GM12864 (cell line): ENCODE results near the gene SHB.

Experiments
- DNase-seq: peaks from one replicate; pipeline ENCODE4 v3.0.0-alpha.2; 2011; ENCODE audit warnings: low read depth
- H3K4me3 ChIP-seq: 2 replicates; pipeline ENCODE4 v1.5.1; 2011; ENCODE audit warnings: mild to moderate bottlenecking, low read depth, low read length, control low read depth
- TF ChIP-seq, protein P1 (sequence below): IDR thresholded peaks from 2 replicates; pipeline ENCODE4 v1.5.1; 2011; ENCODE audit warnings: low read depth, mild to moderate bottlenecking, moderate library complexity, low read length, control low read depth, inconsistent platforms; ENCODE audit errors: missing control alignments

Gene SHB

DNA sequence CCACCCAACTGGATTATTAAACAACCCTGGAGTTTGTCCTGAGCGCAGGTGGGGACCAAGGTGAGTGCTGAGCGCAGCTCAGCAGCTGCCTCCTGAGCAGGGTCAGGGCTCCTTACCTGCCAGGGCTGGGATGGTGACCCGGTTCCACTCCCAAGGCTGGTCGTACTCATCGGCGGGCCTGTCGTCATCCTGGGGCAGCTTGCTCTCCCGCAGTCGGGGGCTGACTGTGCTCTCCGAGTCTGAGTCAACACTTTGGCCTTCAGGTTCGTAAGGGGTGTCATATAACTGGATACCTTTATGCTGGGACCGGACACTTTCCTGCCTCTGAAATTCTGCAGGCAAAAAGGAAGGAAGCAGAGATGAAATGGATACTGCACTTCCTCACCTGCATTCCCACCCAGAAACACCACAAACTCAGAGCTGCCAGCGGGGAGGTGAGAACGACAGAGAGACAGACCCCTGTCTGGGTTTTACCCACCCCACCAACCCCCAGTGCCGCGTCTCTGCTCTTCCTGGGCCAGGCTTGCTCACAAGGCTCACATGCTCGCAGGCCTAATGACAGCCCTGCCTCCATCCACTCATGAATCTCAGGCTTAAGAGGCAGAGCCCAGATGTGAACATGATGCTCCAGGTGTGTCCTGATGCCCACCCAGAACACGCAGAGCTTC, 94.4 kb downstream of the SHB start:
- H3K4me3 ChIP-seq = no peak overlapping the region
- TF ChIP-seq, protein P1, sequence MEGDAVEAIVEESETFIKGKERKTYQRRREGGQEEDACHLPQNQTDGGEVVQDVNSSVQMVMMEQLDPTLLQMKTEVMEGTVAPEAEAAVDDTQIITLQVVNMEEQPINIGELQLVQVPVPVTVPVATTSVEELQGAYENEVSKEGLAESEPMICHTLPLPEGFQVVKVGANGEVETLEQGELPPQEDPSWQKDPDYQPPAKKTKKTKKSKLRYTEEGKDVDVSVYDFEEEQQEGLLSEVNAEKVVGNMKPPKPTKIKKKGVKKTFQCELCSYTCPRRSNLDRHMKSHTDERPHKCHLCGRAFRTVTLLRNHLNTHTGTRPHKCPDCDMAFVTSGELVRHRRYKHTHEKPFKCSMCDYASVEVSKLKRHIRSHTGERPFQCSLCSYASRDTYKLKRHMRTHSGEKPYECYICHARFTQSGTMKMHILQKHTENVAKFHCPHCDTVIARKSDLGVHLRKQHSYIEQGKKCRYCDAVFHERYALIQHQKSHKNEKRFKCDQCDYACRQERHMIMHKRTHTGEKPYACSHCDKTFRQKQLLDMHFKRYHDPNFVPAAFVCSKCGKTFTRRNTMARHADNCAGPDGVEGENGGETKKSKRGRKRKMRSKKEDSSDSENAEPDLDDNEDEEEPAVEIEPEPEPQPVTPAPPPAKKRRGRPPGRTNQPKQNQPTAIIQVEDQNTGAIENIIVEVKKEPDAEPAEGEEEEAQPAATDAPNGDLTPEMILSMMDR = no peak
- DNase-seq = no peak

DNA sequence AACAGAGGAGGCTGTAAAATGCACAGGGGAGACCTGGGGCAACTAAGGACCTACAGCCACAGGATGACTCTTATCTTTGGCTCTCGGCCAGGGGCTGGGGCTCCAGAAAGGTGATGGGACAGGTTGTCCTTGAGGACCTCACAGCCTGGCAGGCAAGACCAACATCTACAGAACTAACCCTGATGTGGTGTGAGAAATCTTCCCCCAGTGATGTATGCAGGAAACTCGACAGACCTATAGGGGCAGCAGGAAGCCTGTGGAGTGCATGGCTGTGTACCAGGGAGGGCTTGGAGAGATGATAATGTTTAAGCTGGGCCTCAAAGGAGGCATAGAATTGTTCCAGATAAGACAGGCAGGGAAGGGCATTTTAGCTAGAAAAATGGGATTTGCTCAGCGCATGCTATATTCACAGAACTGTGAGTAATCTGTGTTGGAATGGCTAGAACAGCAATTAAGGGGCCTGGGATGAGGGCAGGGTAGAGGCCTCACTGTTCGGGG, 96.6 kb downstream of the SHB start:
- TF ChIP-seq, protein P1 = no peak
- no peak for DNase-seq

DNA sequence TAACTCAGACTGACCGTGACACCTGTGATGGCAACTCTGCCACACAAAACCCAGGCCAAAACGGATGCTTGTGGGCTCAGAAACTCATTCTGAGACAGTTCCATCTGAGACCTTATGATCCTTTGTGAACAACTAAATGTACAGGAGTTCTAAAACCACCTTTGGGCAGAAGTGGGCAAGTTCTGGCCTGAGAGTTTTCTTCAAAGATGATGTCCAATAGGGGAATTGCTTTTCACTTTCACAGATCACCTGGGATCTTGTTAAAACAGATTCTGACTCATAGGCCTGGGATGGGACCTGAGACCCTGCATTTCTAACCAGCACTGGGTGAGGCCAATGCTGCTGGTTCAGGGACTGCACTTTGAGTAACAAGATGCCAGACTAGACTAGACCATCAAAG, 97.3 kb downstream of the SHB start:
- TF ChIP-seq, protein P1 = no peak
- no peak for DNase-seq
- H3K4me3 ChIP-seq = no peak overlapping the region

More for the DNA sequence above, 96.6 kb downstream of the SHB start:
- H3K4me3 ChIP-seq = no peak overlapping the region

DNA sequence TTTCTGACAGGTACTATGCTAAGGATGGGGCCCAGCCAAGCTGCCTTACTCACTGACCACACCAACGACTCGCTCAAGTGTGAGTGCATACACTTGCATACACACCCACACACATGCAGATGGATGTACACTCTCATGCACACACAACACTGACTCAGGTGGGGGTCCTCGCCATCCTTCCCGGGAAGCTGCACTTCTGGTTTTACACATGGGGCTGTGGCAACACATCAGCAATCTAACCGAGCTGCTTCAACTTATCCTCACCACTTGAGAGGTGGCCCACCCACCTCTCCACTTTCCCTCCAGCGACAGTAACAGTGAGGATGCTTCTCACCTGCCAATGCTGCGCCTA, 97.9 kb downstream of the SHB start:
- no peak overlapping the region for H3K4me3 ChIP-seq
- DNase-seq = peak; percentile 10
- TF ChIP-seq, protein P1 = no peak

DNA sequence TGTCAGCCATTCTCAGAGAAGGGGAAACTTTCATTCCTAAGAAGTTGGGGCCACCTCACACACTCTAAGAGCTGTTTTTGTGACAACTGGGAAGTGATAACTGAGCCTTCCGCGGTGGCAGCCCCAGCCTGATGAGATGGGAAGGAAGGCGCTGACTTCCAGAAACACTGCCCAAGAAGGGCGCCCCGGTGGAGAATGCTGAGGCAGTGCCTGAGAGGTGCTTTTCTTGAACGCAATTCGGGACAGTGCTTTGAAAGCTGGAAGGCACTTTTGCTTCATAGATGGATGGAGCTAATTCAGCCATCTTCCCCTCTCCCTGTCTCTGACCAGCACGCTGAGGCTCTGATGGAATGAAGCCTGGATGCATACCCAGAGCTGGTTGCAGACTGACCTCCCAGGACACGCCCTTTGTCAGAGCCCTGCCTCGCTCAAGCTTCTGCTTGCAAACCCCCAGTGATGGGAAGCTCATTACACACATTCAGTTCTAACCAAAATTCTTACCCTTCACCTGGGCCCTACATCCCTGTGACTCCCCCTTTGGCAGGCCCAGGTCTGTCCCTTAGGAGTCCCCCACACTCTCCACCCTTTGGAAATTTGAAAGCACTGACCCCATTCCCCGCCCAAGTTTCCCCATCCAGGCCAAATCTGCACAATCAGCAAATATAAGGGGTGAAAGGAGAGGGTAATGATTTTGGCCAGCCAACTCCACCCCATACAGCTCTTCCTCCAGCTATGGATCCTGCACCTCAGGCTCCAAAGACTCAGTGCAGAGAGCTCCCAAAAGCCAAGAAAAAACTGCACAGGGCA, 98.5 kb downstream of the SHB start:
- no peak for DNase-seq
- H3K4me3 ChIP-seq = no peak overlapping the region
- TF ChIP-seq, protein P1 = no peak

DNA sequence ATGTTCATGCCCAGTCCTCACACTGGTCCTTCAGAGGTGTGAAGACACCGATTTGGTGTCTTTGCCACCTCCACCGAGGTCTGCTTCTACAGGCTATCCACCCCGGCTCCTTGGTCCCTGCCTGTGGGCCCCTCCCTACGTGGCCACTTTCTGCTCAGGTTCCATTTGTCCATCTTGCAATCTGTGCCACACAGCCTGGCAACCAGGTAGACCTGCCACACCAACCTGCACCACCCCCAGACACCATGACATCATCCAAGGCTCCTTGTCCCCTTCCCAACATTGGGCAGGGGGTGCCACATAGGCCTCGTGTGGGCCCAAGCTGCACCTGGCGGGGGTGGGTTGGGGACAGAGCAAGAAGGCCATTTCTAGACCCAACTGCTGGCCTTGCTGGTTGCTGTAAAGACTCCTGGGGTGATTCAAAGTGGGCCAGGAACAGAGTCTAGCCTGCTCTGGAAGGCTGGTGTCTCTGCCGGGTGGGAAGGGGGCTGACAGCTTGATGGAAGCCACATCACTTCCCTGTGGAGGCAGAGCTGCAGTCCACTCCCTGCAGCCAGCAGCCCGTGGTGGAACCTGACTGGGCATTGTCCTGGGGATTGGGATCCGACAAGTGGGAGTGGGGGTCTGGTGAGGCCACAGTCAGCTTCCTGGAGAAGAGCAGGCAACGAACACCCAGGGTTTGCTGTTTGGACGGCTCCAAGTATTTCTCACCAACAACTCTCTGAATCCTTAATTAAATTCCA, 99.3 kb downstream of the SHB start:
- H3K4me3 ChIP-seq = no peak overlapping the region
- no peak for DNase-seq
- TF ChIP-seq, protein P1 = no peak
